Vagina (tissue), 2 donors: ENCODE measurements around the gene FRMPD1.

Source experiments
- POLR2A ChIP-seq, 2 donors: fragments of 450-650 bp; IDR thresholded peaks; one replicate each; pipeline ENCODE4 v1.6.1; 2017; ENCODE audit warnings: antibody characterized with exemption in 2 of 2, mild to moderate bottlenecking in 2 of 2, moderate library complexity in 2 of 2
- POLR2AphosphoS5 ChIP-seq, 2 donors: sonication (generic); formaldehyde crosslinking; IDR thresholded peaks; one replicate each; pipeline ENCODE4 v1.9.0; 2017; ENCODE audit warnings: antibody characterized with exemption in 2 of 2, mild to moderate bottlenecking in 2 of 2, low read depth in 1 of 2; ENCODE audit not compliant: insufficient read depth in 1 of 2

GRCh38 chr9:37707748-37708147 is 57.0 kb downstream of the FRMPD1 start:
- TF ChIP-seq POLR2AphosphoS5 (IDR thresholded peaks at IDR 0.05; ENCODE audit: insufficient read depth in 1 of 2, low read depth in 1 of 2) (no peak), POLR2A (IDR thresholded peaks at IDR 0.05) (no peak)
